Gastroesophageal sphincter (tissue), 4 donors: ENCODE results near the gene FARS2. TPM values are rescaled to one million over a fixed set of nuclear protein-coding genes. Genes with fewer than 3 reads are reported as not detected.

Experiments
- ATAC-seq: fragments of 150-250 bp; one replicate; pipeline ENCODE4 v1.9.1; 2016; ENCODE audit warnings: mild to moderate bottlenecking, moderate library complexity
- H3K27ac ChIP-seq, 4 donors: fragments of 200-600 bp; sonication (generic) in 3 of 4; 1 replicate in 3 of 4; 2 replicates in 1 of 4; pipeline ENCODE4 v1.5.1; 2016 to 2019
- H3K27me3 ChIP-seq: fragments of 200-600 bp; sonication (generic); one replicate; pipeline ENCODE4 v1.5.1; 2019
- H3K36me3 ChIP-seq, 2 donors: fragments of 200-600 bp; sonication (generic); one replicate each; pipeline ENCODE4 v1.5.1; 2019; ENCODE audit warnings: control low read depth in 1 of 2
- H3K4me1 ChIP-seq, 3 donors: fragments of 200-600 bp; sonication (generic); 1 replicate in 2 of 3; 2 replicates in 1 of 3; pipeline ENCODE4 v1.5.1; 2016 to 2019; ENCODE audit warnings: control low read depth in 2 of 3
- H3K4me3 ChIP-seq, 2 donors: fragments of 200-600 bp; sonication (generic); one replicate each; pipeline ENCODE4 v1.5.1; 2019; ENCODE audit warnings: mild to moderate bottlenecking in 1 of 2, moderate library complexity in 1 of 2
- H3K9me3 ChIP-seq, 3 donors: fragments of 200-600 bp; sonication (generic); one replicate each; pipeline ENCODE4 v1.5.1; 2017 to 2019; ENCODE audit warnings: control low read depth in 2 of 3
- CTCF ChIP-seq, 4 experiments: fragments of 200-600 bp in 2 of 4; fragments of 450-650 bp in 2 of 4; sonication (generic) in 1 of 4; IDR thresholded peaks; one replicate each; pipeline ENCODE4 v1.5.1; 2017 to 2019; ENCODE audit warnings: antibody characterized with exemption in 4 of 4, mild to moderate bottlenecking in 2 of 4, moderate library complexity in 2 of 4
- EP300 ChIP-seq: sonication (generic); formaldehyde crosslinking; IDR thresholded peaks from one replicate; pipeline ENCODE4 v1.6.1; 2017; ENCODE audit warnings: antibody characterized with exemption, mild to moderate bottlenecking
- POLR2A ChIP-seq, 2 donors: fragments of 450-650 bp; IDR thresholded peaks; one replicate each; pipeline ENCODE4 v1.6.1; 2017; ENCODE audit warnings: antibody characterized with exemption in 2 of 2, mild to moderate bottlenecking in 2 of 2, moderate library complexity in 1 of 2
- POLR2AphosphoS5 ChIP-seq: sonication (generic); formaldehyde crosslinking; IDR thresholded peaks from one replicate; pipeline ENCODE4 v1.6.1; 2017; ENCODE audit warnings: antibody characterized with exemption
- WGBS, 2 donors: methylation state at CpG; one replicate each; pipeline ENCODE4 v1.1.5; 2018; ENCODE audit warnings: low coverage in 1 of 2; 5-methylcytosine and 5-hydroxymethylcytosine counted together
- total RNA-seq, 4 donors: library from RNA; depleted of rRNA; stranded (reverse); fragments of >200 nt; gene quantifications; one replicate each; pipeline ENCODE4 v1.1.0, GENCODE V29; 2016

The FARS2 gene
- total RNA-seq, 4 donors from 2014 or later: 9.8 to 16.3 (median 14.4) TPM

DNA sequence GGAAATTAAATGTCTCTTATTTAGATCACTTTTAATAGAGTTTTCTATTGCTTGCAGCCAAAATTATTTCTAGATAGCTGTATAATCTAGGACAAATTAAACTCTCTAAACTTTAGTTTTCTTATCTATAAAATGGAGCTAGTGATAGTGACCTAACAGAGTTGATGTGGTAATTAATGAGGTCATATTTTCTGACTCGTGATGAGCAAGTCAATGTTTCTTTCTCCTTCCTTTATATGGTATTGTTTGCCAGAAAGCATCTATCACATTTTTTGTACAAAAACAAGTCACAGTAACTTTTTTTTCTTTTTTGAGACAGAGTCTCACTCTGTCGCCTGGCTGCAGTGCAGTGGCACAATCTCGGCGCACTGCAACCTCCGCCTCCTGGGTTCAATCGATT, 267.7 kb downstream of the FARS2 start:
- no peak overlapping the region for H3K4me3 ChIP-seq
- H3K36me3 ChIP-seq: no peaks in the 10 kb centered on the region
- H3K27ac ChIP-seq: no peak overlapping the region
- no peaks in the 10 kb centered on the region for H3K4me1 ChIP-seq
- 90 to 96% methylated on average over 6 of the region's 6 CpGs for WGBS, 2 donors
- H3K9me3 ChIP-seq: no peaks in the 10 kb centered on the region
- no peak for TF ChIP-seq EP300
- TF ChIP-seq POLR2A (IDR thresholded peaks at IDR 0.05): no peak
- no peak for TF ChIP-seq POLR2AphosphoS5
- TF ChIP-seq CTCF (IDR thresholded peaks at IDR 0.05): no peak
- ATAC-seq: no peak
- no peaks in the 10 kb centered on the region for H3K27me3 ChIP-seq

DNA sequence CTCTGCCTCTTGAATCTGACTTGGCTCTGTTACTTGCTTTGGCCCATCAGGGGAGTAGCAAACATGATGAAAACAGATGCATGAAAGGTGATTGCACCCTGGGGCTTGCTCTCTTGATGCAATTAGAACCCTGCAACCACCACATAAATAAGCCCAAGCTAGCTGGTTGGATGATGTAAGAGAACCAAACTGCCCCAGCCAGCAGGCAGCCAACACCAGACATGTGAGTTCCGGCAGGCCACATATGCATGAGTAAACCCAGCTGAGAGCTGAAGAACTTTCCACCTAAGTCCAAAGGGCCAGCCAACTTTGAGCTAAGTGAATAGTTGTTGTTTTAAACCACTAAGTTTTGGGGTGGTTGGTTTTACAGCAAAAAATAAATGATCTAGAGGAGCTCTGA, 268.4 kb downstream of the FARS2 start:
- Histone ChIP-seq H3K36me3 (no peaks in the 10 kb centered on the region), H3K27ac (no peak overlapping the region), H3K27me3 (no peaks in the 10 kb centered on the region), H3K4me1 (no peaks in the 10 kb centered on the region), H3K4me3 (no peak overlapping the region), H3K9me3 (no peaks in the 10 kb centered on the region)
- no peak for ATAC-seq
- TF ChIP-seq POLR2A (IDR thresholded peaks at IDR 0.05) (no peak), CTCF (IDR thresholded peaks at IDR 0.05) (no peak), EP300 (no peak), POLR2AphosphoS5 (no peak)
- WGBS, 2 donors: 17% methylated on average over 1 of the region's 1 CpG; no CpG with 5 or more reads in 1 of the 2 donors

- WGBS, 2 donors: 82 to 90% methylated on average over 2 to 4 of the region's 4 CpGs
- TF ChIP-seq POLR2A (IDR thresholded peaks at IDR 0.05) (no peak), EP300 (no peak)
- no peak for ATAC-seq
These were observed 269.8 kb downstream of the FARS2 start for GRCh38 chr6:5531161-5531560.

GRCh38 chr6:5531853-5532375, 270.6 kb downstream of the FARS2 start:
- H3K4me3 ChIP-seq: no peak overlapping the region
- 67 to 82% methylated on average over 5 to 6 of the region's 6 CpGs for WGBS, 2 donors
- no peaks in the 10 kb centered on the region for H3K4me1 ChIP-seq
- TF ChIP-seq EP300 (no peak), CTCF (IDR thresholded peaks at IDR 0.05) (no peak), POLR2AphosphoS5 (no peak), POLR2A (IDR thresholded peaks at IDR 0.05) (no peak)
- no peaks in the 10 kb centered on the region for H3K9me3 ChIP-seq
- H3K27ac ChIP-seq: no peak overlapping the region
- H3K27me3 ChIP-seq: no peaks in the 10 kb centered on the region
- no peak for ATAC-seq
- no peaks in the 10 kb centered on the region for H3K36me3 ChIP-seq

More at GRCh38 chr6:5531161-5531560, 269.8 kb downstream of the FARS2 start:
- Histone ChIP-seq H3K9me3 (no peaks in the 10 kb centered on the region), H3K27me3 (no peaks in the 10 kb centered on the region), H3K4me3 (no peak overlapping the region), H3K4me1 (no peaks in the 10 kb centered on the region), H3K36me3 (no peaks in the 10 kb centered on the region), H3K27ac (no peak overlapping the region)

GRCh38 chr6:5532941-5533340, 271.6 kb downstream of the FARS2 start:
- WGBS, 2 donors: 98 to 100% methylated on average over 3 of the region's 3 CpGs
- no peaks in the 10 kb centered on the region for H3K36me3 ChIP-seq
- H3K4me3 ChIP-seq: no peak overlapping the region
- no peak for ATAC-seq
- no peak overlapping the region for H3K27ac ChIP-seq
- H3K27me3 ChIP-seq: no peaks in the 10 kb centered on the region
- no peaks in the 10 kb centered on the region for H3K9me3 ChIP-seq
- TF ChIP-seq EP300 (no peak), CTCF (IDR thresholded peaks at IDR 0.05) (no peak), POLR2A (IDR thresholded peaks at IDR 0.05) (no peak), POLR2AphosphoS5 (no peak)
- no peaks in the 10 kb centered on the region for H3K4me1 ChIP-seq
